Stimulated activated CD8-positive, alpha-beta memory T cell treated with anti-CD3 and anti-CD28 coated beads, Interleukin-2, amount 100 ng/mL, for 1 hour (primary cell): Measurements from ENCODE around the gene NID2.

Experiments
- DNase-seq, 2 donors: peaks; one replicate each; pipeline ENCODE4 v3.0.0-alpha.2; 2020; ENCODE audit warnings: low read depth in 2 of 2

NID2 gene

DNA sequence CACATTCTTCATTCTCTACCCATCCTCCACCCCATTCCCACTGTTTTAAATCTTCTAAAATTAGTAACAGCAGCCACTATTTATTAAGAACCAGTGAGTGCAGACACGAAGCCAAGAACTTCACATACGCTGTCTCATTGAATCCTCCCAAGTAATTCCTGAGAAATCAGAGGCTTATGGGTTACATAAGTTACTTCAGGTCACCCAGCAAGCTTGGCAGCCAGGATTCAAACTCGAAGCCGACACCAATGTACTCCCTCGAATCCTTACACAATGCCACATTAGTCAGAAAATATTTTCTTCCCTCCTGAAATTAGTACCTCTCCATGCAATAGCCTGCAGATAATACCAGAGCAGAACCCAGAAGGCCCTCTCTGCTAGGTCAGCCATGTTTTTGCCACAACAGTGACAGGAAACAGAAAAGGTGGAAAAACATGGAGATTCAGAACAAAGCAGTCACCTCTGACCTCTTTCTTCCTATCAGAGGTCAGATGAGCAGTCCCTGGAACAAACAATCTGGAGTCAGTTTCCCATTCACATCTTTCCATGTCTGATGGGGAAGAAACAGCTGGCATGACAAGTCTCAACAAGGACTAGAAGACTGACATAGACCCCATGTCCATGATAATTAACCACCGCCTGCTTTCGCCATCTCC, 16.4 kb downstream of the NID2 start:
- no peak for DNase-seq

DNA sequence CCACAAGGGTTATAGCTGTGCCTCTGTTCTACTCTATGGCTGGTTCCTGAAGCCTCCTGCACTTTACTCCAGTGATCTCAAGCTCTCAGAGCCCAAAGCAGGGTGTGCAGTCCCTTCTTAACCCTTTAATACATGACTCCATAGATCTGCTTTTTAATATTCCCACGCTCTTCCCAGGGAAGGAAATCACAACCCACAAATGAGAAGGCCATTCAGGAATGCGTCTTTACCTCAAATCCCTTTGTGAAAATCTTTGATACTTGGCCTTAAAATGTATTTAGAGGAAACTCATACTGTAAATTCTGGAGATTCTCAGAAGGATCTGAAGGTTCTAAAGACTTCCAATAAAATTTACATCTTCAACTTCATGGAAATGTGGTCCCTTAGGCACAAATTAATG, 17.0 kb downstream of the NID2 start:
- no peak for DNase-seq

- DNase-seq, result no peak
Measured at GRCh38 chr14:52051251-52051650, 17.6 kb downstream of the NID2 start.

- no peak for DNase-seq
Measured at GRCh38 chr14:52049721-52050588, 18.9 kb downstream of the NID2 start.

DNA sequence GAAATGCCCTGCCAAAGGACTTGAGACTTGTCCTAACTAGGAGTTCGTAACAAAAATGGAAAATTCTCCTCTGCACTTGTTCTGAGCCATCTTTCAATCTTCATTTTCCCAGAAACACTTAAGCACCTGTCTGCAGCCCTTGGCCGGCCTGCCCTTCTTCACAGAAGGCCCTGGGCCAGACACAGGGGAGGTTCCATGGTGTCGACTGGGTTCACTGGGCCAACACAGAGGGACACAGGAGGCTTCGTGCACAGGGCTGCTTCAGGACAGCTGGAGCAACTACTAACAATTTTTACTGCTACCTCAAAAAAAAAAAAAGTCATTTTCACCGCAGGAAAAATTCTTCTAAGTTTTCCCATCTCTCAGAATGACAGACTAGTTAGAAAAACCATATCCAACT, 19.6 kb downstream of the NID2 start:
- DNase-seq, result no peak

DNA sequence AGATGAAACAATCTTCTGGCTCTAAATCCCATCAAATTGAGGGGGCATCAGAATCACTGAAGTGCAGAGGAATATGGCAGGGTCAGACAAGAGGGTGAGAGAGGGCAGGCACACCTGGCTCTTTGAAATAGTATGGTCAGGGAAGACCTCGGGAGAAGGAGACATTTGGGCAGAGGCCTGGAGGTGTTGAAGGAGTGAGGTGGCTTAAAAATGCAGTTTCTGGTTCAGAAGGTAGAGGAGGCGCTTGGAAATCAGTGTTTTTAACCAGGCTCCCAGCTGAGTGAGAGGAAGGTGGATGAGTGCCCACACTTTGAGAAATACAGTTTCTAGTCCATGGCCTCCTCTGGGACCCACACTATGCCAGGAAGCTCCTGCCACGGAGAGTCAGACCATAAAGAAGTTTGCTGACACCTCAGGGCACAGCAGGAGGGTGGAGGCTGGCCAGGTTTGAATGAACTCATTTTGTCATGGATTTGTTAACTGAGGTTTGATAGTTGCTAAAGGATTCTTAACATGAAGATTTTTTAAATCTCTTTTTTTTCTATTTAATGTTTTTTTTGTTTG, 20.1 kb downstream of the NID2 start:
- DNase-seq, result no peak

- no peak for DNase-seq
Measured at GRCh38 chr14:52048116-52048515, 20.7 kb downstream of the NID2 start.

DNA sequence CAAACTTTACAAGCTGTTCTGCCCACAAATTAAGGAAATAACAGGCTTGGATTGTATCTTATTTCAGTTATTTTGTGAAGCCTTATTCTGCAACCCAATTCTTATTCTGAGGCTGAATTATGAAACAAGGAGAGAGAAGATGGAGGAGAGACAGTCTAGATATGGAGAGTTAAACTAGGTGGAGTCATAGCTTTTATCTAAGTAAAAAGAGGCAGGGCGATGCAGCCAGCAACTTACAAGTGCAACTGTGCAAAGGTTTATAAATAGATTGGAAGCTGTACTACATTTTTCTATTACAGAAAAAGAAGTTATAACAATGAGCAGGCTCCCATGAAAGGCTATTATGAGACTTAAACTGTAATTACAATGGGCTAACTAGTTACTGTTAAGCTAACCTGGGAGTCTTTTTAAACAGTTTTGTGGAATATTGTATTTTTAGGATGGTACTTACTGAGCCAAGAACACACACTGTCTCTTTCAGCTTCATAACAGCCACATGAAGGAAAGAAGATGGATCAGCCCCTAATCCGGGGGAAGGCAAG, 22.4 kb downstream of the NID2 start:
- DNase-seq, result no peak

GRCh38 chr14:52044791-52045522, 23.9 kb downstream of the NID2 start:
- DNase-seq, result no peak

DNA sequence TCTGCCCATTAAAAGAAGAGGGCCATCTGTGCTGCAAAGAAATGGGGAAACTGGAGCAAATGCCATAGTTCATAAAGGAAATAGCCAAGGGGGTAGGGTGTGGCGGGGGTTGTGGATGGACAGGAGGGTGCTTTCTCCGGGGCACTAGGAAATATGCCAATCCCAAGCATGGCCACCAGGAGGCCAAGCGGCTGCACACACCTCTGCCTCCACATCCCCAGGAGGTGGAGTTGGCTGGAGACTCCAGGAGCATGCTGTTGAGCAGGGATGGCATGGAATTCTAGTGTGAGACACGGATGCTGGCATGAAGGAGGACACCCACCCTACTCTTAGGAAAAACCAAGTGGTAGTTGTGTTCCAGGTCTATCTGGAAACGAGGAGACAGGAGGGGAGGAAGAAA, 25.2 kb downstream of the NID2 start:
- no peak for DNase-seq

GRCh38 chr14:52042371-52043289, 26.2 kb downstream of the NID2 start:
- no peak for DNase-seq

- DNase-seq, result no peak
Measured at GRCh38 chr14:52040598-52040997, 28.3 kb downstream of the NID2 start.

- no peak for DNase-seq
Measured at GRCh38 chr14:52039124-52039815, 29.6 kb downstream of the NID2 start.

- DNase-seq, result no peak
Measured at GRCh38 chr14:52033101-52033642, 35.7 kb downstream of the NID2 start.

- DNase-seq, result no peak
Measured at GRCh38 chr14:52032204-52032801, 36.6 kb downstream of the NID2 start.

DNA sequence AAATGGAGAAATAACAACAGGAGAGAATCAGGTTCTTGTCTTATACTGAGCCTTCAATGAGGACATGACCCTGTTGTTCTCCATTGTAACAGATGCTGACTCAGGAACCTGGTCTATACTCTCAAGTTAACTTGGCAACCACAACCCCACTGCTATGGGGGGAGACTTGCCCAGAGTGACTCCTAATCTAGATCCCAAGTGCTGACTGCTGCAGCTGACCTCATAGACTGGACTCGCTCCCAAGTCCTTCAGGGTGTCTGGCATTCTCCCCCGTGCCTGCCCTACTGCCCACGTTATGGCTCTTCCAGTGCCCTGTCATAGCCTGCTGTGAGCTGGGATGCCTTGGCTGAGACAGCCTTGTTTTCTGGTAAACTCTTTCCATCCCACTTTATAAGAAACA, 37.1 kb downstream of the NID2 start:
- DNase-seq, result no peak

DNA sequence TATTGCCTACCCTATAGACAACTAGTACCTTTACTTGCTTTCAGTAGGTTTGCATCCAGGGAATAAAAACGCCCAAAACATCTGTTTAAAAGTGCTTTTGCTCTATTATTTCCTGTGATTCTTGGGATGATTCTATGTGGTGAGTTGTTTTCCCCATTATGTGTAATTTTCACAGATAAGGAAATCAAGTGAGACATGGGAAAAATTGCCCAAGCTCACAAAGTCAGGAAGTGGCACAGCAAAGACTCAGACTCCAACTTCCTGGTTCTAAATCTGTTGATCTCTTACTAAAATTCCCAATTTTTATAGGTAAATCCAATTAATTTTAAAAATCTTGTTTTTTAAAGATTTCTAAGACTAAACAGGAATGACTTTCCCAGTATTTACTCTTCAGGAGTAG, 39.0 kb downstream of the NID2 start:
- DNase-seq, result no peak

GRCh38 chr14:52026901-52027300, 42.0 kb downstream of the NID2 start:
- DNase-seq, result no peak

- DNase-seq, result no peak
Measured at GRCh38 chr14:52026017-52026660, 42.7 kb downstream of the NID2 start.
